Measurements from ENCODE around the gene LRRIQ1. TPM values are rescaled to one million over a fixed set of nuclear protein-coding genes. Genes with fewer than 3 reads are reported as not detected.

The LRRIQ1 gene
- total RNA-seq, 1 experiment from 2014 or later, result 0.39 TPM

DNA sequence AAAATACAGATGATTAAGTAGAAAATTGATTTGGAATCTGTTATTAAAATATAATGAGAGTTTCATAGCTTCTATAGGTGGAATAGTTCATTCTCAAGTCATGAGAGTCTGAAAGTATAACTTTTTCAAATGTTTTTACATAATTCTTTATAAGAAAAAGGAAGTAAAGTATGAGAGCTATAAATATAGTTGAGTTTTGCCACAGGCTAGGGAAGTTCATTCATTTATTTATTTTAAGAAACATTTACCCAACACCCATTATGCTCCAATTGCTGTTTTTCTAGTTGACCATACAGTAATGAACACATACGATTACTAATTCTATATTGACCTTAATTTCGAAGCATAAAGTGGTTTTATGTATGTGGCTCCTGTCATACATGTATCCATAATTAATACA, 24.8 kb downstream of the LRRIQ1 start:
- Histone ChIP-seq H3K23me2 (ENCODE audit: insufficient read length, low read depth, low read length, poor library complexity, severe bottlenecking) (no peaks in the 10 kb centered on the region), H2AK5ac (ENCODE audit: insufficient read length, low read length) (no peak overlapping the region), H2BK5ac (ENCODE audit: insufficient read length, low read length) (no peak overlapping the region), H3K9me3 (ENCODE audit: control insufficient read depth, low read depth, low read length) (no peaks in the 10 kb centered on the region), H2BK20ac (ENCODE audit: low read depth, low read length, poor library complexity, severe bottlenecking) (no peak overlapping the region), H3K4me2 (ENCODE audit: insufficient read depth, insufficient read length, low read length) (no peak overlapping the region), H3K9ac (ENCODE audit: extremely low read depth, insufficient read length, low read length) (no peak overlapping the region), H4K20me1 (ENCODE audit: control insufficient read depth, insufficient read depth, insufficient read length) (no peaks in the 10 kb centered on the region), H4K5ac (ENCODE audit: insufficient read length, low read depth, low read length) (no peak overlapping the region), H2BK15ac (ENCODE audit: low read depth, low read length) (no peak overlapping the region), H4K91ac (ENCODE audit: insufficient read length, low read depth, low read length) (no peak overlapping the region), H2BK120ac (ENCODE audit: low read depth, low read length, poor library complexity, severe bottlenecking) (no peak overlapping the region), H3K79me1 (ENCODE audit: insufficient read depth, low read depth, low read length, poor library complexity, severe bottlenecking) (no peaks in the 10 kb centered on the region), H3K27ac (ENCODE audit: insufficient read length, low read depth, low read length) (no peak overlapping the region), H3T11ph (ENCODE audit: low read length) (no peak overlapping the region), H2BK12ac (ENCODE audit: insufficient read length, low read depth, low read length) (no peak overlapping the region), H3K4me1 (ENCODE audit: insufficient read depth, low read length) (no peaks in the 10 kb centered on the region), H3K23ac (ENCODE audit: insufficient read length, low read depth, low read length) (no peak overlapping the region), H3K27me3 (ENCODE audit: insufficient read depth, low read length) (no peaks in the 10 kb centered on the region), H3K79me2 (ENCODE audit: insufficient read depth, low read length) (no peaks in the 10 kb centered on the region), H2AFZ (ENCODE audit: low read length) (no peak overlapping the region), H3K18ac (ENCODE audit: insufficient read length, low read depth, low read length) (no peak overlapping the region), H3K56ac (ENCODE audit: insufficient read length, low read depth, low read length) (no peak overlapping the region), H4K8ac (replicated peaks; ENCODE audit: insufficient read length, low read depth, low read length) (no peak overlapping the region), H3K14ac (ENCODE audit: insufficient read depth, low read length) (no peak overlapping the region), H3K4ac (ENCODE audit: low read depth, low read length) (no peak overlapping the region)
- no peaks in the 10 kb centered on the region for H3K36me3 Mint-ChIP-seq (ENCODE audit: insufficient read depth in 1 of 3, low read depth in 3 of 3)
- no peaks in the 10 kb centered on the region for H3K9me3 Mint-ChIP-seq
- H3K4me1 Mint-ChIP-seq, result no peaks in the 10 kb centered on the region
- TF ChIP-seq, protein P1, sequence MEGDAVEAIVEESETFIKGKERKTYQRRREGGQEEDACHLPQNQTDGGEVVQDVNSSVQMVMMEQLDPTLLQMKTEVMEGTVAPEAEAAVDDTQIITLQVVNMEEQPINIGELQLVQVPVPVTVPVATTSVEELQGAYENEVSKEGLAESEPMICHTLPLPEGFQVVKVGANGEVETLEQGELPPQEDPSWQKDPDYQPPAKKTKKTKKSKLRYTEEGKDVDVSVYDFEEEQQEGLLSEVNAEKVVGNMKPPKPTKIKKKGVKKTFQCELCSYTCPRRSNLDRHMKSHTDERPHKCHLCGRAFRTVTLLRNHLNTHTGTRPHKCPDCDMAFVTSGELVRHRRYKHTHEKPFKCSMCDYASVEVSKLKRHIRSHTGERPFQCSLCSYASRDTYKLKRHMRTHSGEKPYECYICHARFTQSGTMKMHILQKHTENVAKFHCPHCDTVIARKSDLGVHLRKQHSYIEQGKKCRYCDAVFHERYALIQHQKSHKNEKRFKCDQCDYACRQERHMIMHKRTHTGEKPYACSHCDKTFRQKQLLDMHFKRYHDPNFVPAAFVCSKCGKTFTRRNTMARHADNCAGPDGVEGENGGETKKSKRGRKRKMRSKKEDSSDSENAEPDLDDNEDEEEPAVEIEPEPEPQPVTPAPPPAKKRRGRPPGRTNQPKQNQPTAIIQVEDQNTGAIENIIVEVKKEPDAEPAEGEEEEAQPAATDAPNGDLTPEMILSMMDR (conservative IDR thresholded peaks at IDR 0.05), result no peak
- no peak overlapping the region for H3K4me3 Mint-ChIP-seq
- no peak for DNase-seq
- peaks cover 2% of the 10 kb centered on the region; the same call in 1 of the 2 replicates for H3K27me3 Mint-ChIP-seq (ENCODE audit: low read depth)
- H3K27ac Mint-ChIP-seq, result no peak overlapping the region
- no CpG with 5 or more reads among the region's 2 CpGs for WGBS (ENCODE audit: extremely low coverage, insufficient read length, low lambda C conversion rate)
